Neural cell (in vitro differentiated cells): ENCODE data around the gene DSC1.

Experiments used
- CTCF ChIP-seq: fragments of 450-650 bp; IDR thresholded peaks from 2 replicates; pipeline ENCODE4 v1.5.1; 2014; ENCODE audit warnings: antibody characterized with exemption, mild to moderate bottlenecking, moderate library complexity; ENCODE audit not compliant: poor library complexity, severe bottlenecking
- TAF1 ChIP-seq: IDR thresholded peaks from 2 replicates; pipeline ENCODE4 v1.6.1; 2012; ENCODE audit warnings: low read depth

GRCh38 chr18:31206071-31206470, 43.4 kb upstream of the DSC1 start:
- TF ChIP-seq CTCF: no peak
- TF ChIP-seq TAF1: no peak
